GM19455 (cell line): ENCODE results near the gene MRPL27.

Source experiments
- ATAC-seq: cut with Tn5 transposase; IDR thresholded peaks from one replicate; pipeline ENCODE4 v1.9.1; 2021; ENCODE audit not compliant: unreplicated experiment

Gene MRPL27

GRCh38 chr17:50361561-50362480 lies 11.2 kb downstream of the MRPL27 start:
- no peak for ATAC-seq

GRCh38 chr17:50360486-50361115 lies 12.4 kb downstream of the MRPL27 start:
- no peak for ATAC-seq

GRCh38 chr17:50359998-50360461 lies 13.0 kb downstream of the MRPL27 start:
- no peak for ATAC-seq

- ATAC-seq: no peak
Measured at GRCh38 chr17:50359005-50359699, 13.8 kb downstream of the MRPL27 start.

GRCh38 chr17:50358177-50358576 lies 14.8 kb downstream of the MRPL27 start:
- ATAC-seq: no peak

- ATAC-seq: no peak
Measured at GRCh38 chr17:50356892-50357510, 16.0 kb downstream of the MRPL27 start.

- no peak for ATAC-seq
Measured at GRCh38 chr17:50356418-50356817, 16.6 kb downstream of the MRPL27 start.

- ATAC-seq: no peak
Measured at GRCh38 chr17:50355701-50356341, 17.2 kb downstream of the MRPL27 start.

GRCh38 chr17:50355336-50355700 lies 17.7 kb downstream of the MRPL27 start:
- ATAC-seq: no peak

GRCh38 chr17:50354776-50355175 lies 18.2 kb downstream of the MRPL27 start:
- ATAC-seq: no peak

GRCh38 chr17:50354198-50354597 lies 18.8 kb downstream of the MRPL27 start:
- no peak for ATAC-seq

GRCh38 chr17:50353600-50354195 lies 19.3 kb downstream of the MRPL27 start:
- ATAC-seq: no peak

- no peak for ATAC-seq
Measured at GRCh38 chr17:50352693-50353599, 20.0 kb downstream of the MRPL27 start.

- no peak for ATAC-seq
Measured at GRCh38 chr17:50352072-50352692, 20.8 kb downstream of the MRPL27 start.

- no peak for ATAC-seq
Measured at GRCh38 chr17:50350733-50351132, 22.3 kb downstream of the MRPL27 start.

GRCh38 chr17:50349243-50349600 lies 23.8 kb downstream of the MRPL27 start:
- ATAC-seq: no peak

GRCh38 chr17:50348522-50349242 lies 24.3 kb downstream of the MRPL27 start:
- no peak for ATAC-seq

- no peak for ATAC-seq
Measured at GRCh38 chr17:50347894-50348291, 25.1 kb downstream of the MRPL27 start.
